ENCODE measurements around the gene EML4.

DNA sequence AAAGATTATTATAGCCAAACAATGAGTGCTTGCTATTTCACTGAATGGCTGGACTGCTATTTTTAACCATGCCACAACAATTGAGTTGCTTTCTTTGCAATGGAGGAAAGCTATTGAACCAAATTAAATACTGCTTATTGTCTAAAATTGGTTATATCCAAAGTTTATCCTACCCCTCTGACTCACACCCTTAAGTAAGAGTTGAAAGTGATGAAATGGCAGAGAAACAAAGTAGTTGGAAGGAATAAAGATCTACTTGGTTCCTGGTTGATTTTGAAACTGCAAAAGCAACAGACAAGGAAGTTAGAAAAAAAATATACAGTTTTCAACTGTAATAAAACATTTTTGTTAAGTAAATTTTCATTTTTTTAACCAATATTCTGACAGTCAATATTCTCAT lies 47.5 kb downstream of the EML4 start:
- TF ChIP-seq, protein P1, sequence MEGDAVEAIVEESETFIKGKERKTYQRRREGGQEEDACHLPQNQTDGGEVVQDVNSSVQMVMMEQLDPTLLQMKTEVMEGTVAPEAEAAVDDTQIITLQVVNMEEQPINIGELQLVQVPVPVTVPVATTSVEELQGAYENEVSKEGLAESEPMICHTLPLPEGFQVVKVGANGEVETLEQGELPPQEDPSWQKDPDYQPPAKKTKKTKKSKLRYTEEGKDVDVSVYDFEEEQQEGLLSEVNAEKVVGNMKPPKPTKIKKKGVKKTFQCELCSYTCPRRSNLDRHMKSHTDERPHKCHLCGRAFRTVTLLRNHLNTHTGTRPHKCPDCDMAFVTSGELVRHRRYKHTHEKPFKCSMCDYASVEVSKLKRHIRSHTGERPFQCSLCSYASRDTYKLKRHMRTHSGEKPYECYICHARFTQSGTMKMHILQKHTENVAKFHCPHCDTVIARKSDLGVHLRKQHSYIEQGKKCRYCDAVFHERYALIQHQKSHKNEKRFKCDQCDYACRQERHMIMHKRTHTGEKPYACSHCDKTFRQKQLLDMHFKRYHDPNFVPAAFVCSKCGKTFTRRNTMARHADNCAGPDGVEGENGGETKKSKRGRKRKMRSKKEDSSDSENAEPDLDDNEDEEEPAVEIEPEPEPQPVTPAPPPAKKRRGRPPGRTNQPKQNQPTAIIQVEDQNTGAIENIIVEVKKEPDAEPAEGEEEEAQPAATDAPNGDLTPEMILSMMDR (IDR thresholded peaks at IDR 0.05) = no peak
- TF ChIP-seq POLR2A (IDR thresholded peaks at IDR 0.05) = no peak
